K562 (cell line): ENCODE results near the gene AGPAT3. TPM values are rescaled to one million over a fixed set of nuclear protein-coding genes. Genes with fewer than 3 reads are reported as not detected.

Experiments used
- ATAC-seq: fragments of 200-7000 bp; cut with Tn5 transposase; 3 replicates; pipeline ENCODE4 v1.9.1; 2020; ENCODE audit warnings: moderate library complexity
- BruUV-seq: library from RNA; stranded (reverse); fragments of 400-500 nt; replicated peaks from 2 replicates; lab custom pipeline; 2021; lab: Mats Ljungman, UMichigan
- CTCF ChIA-PET: fragments of 300-600 bp; formaldehyde crosslinking; extraction: SDS; loops from one replicate; lab custom pipeline; 2021; ENCODE audit warnings: low intra/inter-chr PET ratio; lab: Yijun Ruan, JAX
- POLR2A ChIA-PET: fragments of 300-600, 350-650 bp; sonication (Branson Sonifier 250); formaldehyde crosslinking; extraction: SDS; loops from one replicate; lab custom pipeline; 2021; ENCODE audit warnings: antibody characterized with exemption, inconsistent platforms; lab: Yijun Ruan, JAX
- DNase-seq, 4 experiments: peaks; one replicate each; pipeline versions ENCODE4 v3.0.0 to v3.0.0-alpha.2; 2011 to 2018; ENCODE audit warnings: low spot score in 3 of 4, mixed read lengths in 3 of 4; ENCODE audit errors: extremely low read depth in 1 of 4
- FAIRE-seq: peaks from 2 replicates; lab custom pipeline; 2011; peaks lifted over from hg19 to GRCh38; lab: Jason Lieb, UNC
- H2AFZ ChIP-seq: 2 replicates; pipeline ENCODE4 v1.6.0; 2011; ENCODE audit warnings: low read depth, low read length, control low read depth, inconsistent platforms
- H3K27ac ChIP-seq: fragments of 200-600 bp; 3 replicates; pipeline ENCODE4 v1.8.0; 2011; ENCODE audit warnings: low read depth, mild to moderate bottlenecking, control low read depth, inconsistent platforms, low read length, moderate library complexity, mixed read lengths; ENCODE audit errors: extremely low read depth
- H3K27me3 ChIP-seq, 2 experiments: fragments of 300-600 bp in 1 of 2; 2 replicates in 1 of 2; 3 replicates in 1 of 2; pipeline versions ENCODE4 v1.6.0 to v1.8.0; 2011; ENCODE audit warnings: inconsistent platforms in 2 of 2, low read length in 2 of 2, mild to moderate bottlenecking in 1 of 2, mixed read lengths in 1 of 2, moderate library complexity in 1 of 2; ENCODE audit not compliant: control insufficient read depth in 2 of 2, insufficient read depth in 2 of 2
- H3K36me3 ChIP-seq: fragments of 300-600 bp; 3 replicates; pipeline ENCODE4 v1.8.0; 2011; ENCODE audit warnings: mild to moderate bottlenecking, low read length, inconsistent platforms; ENCODE audit not compliant: control insufficient read depth, insufficient read depth
- H3K4me1 ChIP-seq, 2 experiments: fragments of 200-600 bp in 1 of 2; replicated peaks in 1 of 2; 2 replicates in 1 of 2; 3 replicates in 1 of 2; pipeline versions ENCODE4 v1.5.1 to v1.8.0; 2011; ENCODE audit warnings: inconsistent platforms in 2 of 2, low read length in 2 of 2, mild to moderate bottlenecking in 1 of 2, mixed read lengths in 1 of 2, moderate library complexity in 1 of 2; ENCODE audit not compliant: control insufficient read depth in 2 of 2, insufficient read depth in 2 of 2
- H3K4me2 ChIP-seq: 2 replicates; pipeline ENCODE4 v1.6.1; 2011; ENCODE audit warnings: low read length, control low read depth, inconsistent platforms, mixed read lengths; ENCODE audit not compliant: insufficient read depth
- H3K4me3 ChIP-seq: fragments of 200-600 bp; sonication (generic), shearing (Covaris generic); 2 replicates; pipeline ENCODE4 v1.5.1; 2016; ENCODE audit warnings: control low read depth, inconsistent platforms
- H3K79me2 ChIP-seq: fragments of 200-600 bp; 3 replicates; pipeline ENCODE4 v1.8.0; 2011; ENCODE audit warnings: low read length, inconsistent platforms; ENCODE audit not compliant: control insufficient read depth, insufficient read depth
- H3K9ac ChIP-seq, 2 experiments: 2 replicates each; pipeline versions ENCODE4 v1.6.0 to v1.6.1; 2011; ENCODE audit warnings: low read depth in 2 of 2, low read length in 2 of 2, control low read depth in 1 of 2, inconsistent platforms in 1 of 2, mild to moderate bottlenecking in 1 of 2, mixed read lengths in 1 of 2; ENCODE audit not compliant: insufficient read depth in 1 of 2
- H3K9me1 ChIP-seq: one replicate; pipeline ENCODE4 v1.6.0; 2011; ENCODE audit warnings: inconsistent platforms, mild to moderate bottlenecking, low read length, moderate library complexity; ENCODE audit not compliant: control insufficient read depth, insufficient read depth
- H3K9me3 ChIP-seq: replicated peaks from 2 replicates; pipeline ENCODE4 v1.5.1; 2011; ENCODE audit warnings: low read depth, low read length, inconsistent platforms; ENCODE audit not compliant: control insufficient read depth, insufficient read depth
- H4K20me1 ChIP-seq: replicated peaks from 2 replicates; pipeline ENCODE4 v1.6.1; 2011; ENCODE audit warnings: low read length, inconsistent platforms, mixed read lengths; ENCODE audit not compliant: control insufficient read depth, insufficient read depth
- ATF1 ChIP-seq, 2 experiments: fragments of 450-650 bp in 1 of 2; IDR thresholded peaks; 2 replicates each; pipeline ENCODE4 v1.6.1; 2016; ENCODE audit warnings: missing compliant biosample characterization in 1 of 2, missing genetic modification characterization in 1 of 2
- EHMT2 ChIP-seq: fragments of 450-650 bp; IDR thresholded peaks from 2 replicates; pipeline ENCODE4 v1.6.1; 2018; ENCODE audit warnings: antibody characterized with exemption
- FOXA3 ChIP-seq, 2 experiments: fragments of 450-650 bp in 1 of 2; sonication (generic) in 1 of 2; formaldehyde crosslinking; IDR thresholded peaks in 1 of 2; conservative IDR thresholded peaks in 1 of 2; 2 replicates each; pipeline versions ENCODE4 v1.4.0 to v1.8.0; 2020 to 2022; ENCODE audit warnings: mild to moderate bottlenecking in 2 of 2, missing genetic modification reagents in 1 of 2
- MED1 ChIP-seq: sonication (generic); formaldehyde crosslinking; IDR thresholded peaks from 2 replicates; pipeline ENCODE4 v1.8.1; 2023; ENCODE audit warnings: missing genetic modification reagents, borderline replicate concordance
- NBN ChIP-seq: fragments of 450-650 bp; IDR thresholded peaks from 2 replicates; pipeline ENCODE4 v1.6.1; 2016; ENCODE audit warnings: low read depth, mild to moderate bottlenecking
- NFE2L1 ChIP-seq: fragments of 450-650 bp; IDR thresholded peaks from 2 replicates; pipeline ENCODE4 v1.6.1; 2016; ENCODE audit warnings: missing genetic modification characterization, low read depth, mild to moderate bottlenecking, missing compliant biosample characterization, moderate library complexity, borderline replicate concordance
- NR4A1 ChIP-seq, 2 experiments: fragments of 250-450 bp in 1 of 2; fragments of 450-650 bp in 1 of 2; sonication (Bioruptor Pico) in 1 of 2; IDR thresholded peaks; 2 replicates each; pipeline versions ENCODE4 v1.4.0 to v1.6.1; 2016 to 2020; ENCODE audit warnings: mild to moderate bottlenecking in 2 of 2, missing compliant biosample characterization in 1 of 2, missing genetic modification characterization in 1 of 2, moderate library complexity in 1 of 2
- PTBP1 ChIP-seq: fragments of 200-400 bp; formaldehyde crosslinking; IDR thresholded peaks from 2 replicates; pipeline ENCODE4 v1.6.1; 2017; ENCODE audit warnings: low read depth, low read length
- SAP30 ChIP-seq: fragments of 200-600 bp; sonication (generic); IDR thresholded peaks from 2 replicates; pipeline ENCODE4 v1.6.1; 2012; ENCODE audit warnings: borderline replicate concordance, low read depth, mild to moderate bottlenecking, moderate library complexity, low read length, control low read depth, inconsistent platforms; ENCODE audit not compliant: insufficient read depth, poor library complexity, severe bottlenecking
- SNRNP70 ChIP-seq: fragments of 200-400 bp; formaldehyde crosslinking; optimal IDR thresholded peaks from 2 replicates; pipeline ENCODE3; 2017; ENCODE audit warnings: low read depth, low read length
- SRSF7 ChIP-seq: fragments of 200-400 bp; formaldehyde crosslinking; optimal IDR thresholded peaks from 2 replicates; pipeline ENCODE3; 2017; ENCODE audit warnings: mild to moderate bottlenecking, low read depth, low read length
- TAL1 ChIP-seq: fragments of 450-650 bp; IDR thresholded peaks from 2 replicates; pipeline ENCODE4 v1.6.1; 2016; ENCODE audit warnings: mild to moderate bottlenecking
- ZNF740 ChIP-seq, 3 experiments: fragments of 200-800 bp in 1 of 3; sonication (Bioruptor generic) in 1 of 3; sonication (generic) in 1 of 3; formaldehyde crosslinking in 1 of 3; IDR thresholded peaks; 2 replicates each; pipeline versions ENCODE4 v1.6.1 to v1.8.0; 2016 to 2022; ENCODE audit warnings: mild to moderate bottlenecking in 2 of 3, missing compliant biosample characterization in 2 of 3, missing genetic modification characterization in 2 of 3, missing genetic modification reagents in 1 of 3
- WGBS: fragments of 100-300 bp; shearing (Covaris generic); methylation state at CpG from one replicate; pipeline ENCODE4 v1.1.6; 2016; ENCODE audit warnings: low coverage, mixed read lengths; ENCODE audit not compliant: insufficient coverage; ENCODE audit errors: missing lambda C conversion rate; 5-methylcytosine and 5-hydroxymethylcytosine counted together
- in situ Hi-C: fragments of 300-500 bp; cut with MboI; formaldehyde crosslinking; loops from 4 replicates; pipeline ENCODE4 v1.15.0; 2018; ENCODE audit warnings: inconsistent platforms, mixed read lengths
- intact Hi-C: fragments of 100-400 bp; cut with micrococcal nuclease; formaldehyde crosslinking; loops from 2 replicates; pipeline ENCODE4 v1.14.2; 2022
- polyA plus RNA-seq, 8 experiments: library from polyadenylated mRNA; depleted of rRNA in 4 of 8; stranded (reverse) in 5 of 8; unstranded in 3 of 8; fragments of >200 nt; fragmentation: Nextera tagmentation in 2 of 8; fragmentation: Illumina TruSeq in 1 of 8; extraction: Ambion mirVana in 2 of 8; extraction: Trizol in 1 of 8; gene quantifications; 2 replicates each; pipeline versions ENCODE4 v1.2.1 to v1.2.3, GENCODE V29; 2011 to 2014; ENCODE audit warnings: inconsistent platforms in 1 of 8, missing spikeins in 1 of 8
- total RNA-seq, 7 experiments: library from RNA; depleted of rRNA in 6 of 7; stranded (reverse); fragments of >200 nt in 6 of 7; fragmentation: Illumina TruSeq in 2 of 7; extraction: Trizol in 2 of 7; gene quantifications; 2 replicates each; pipeline versions ENCODE4 v1.2.1 to v1.2.3, GENCODE V29; 2011 to 2021; ENCODE audit warnings: low replicate concordance in 1 of 7
- TF ChIP-seq, protein P1 (sequence below), 2 experiments: fragments of 450-650 bp in 1 of 2; IDR thresholded peaks; 2 replicates each; pipeline ENCODE4 v1.6.1; 2011 to 2017; ENCODE audit warnings: low read depth in 2 of 2, antibody characterized with exemption in 1 of 2, borderline replicate concordance in 1 of 2, low read length in 1 of 2, mild to moderate bottlenecking in 1 of 2, mixed read lengths in 1 of 2; ENCODE audit not compliant: control insufficient read depth in 1 of 2

Gene AGPAT3
- total and polyA plus RNA-seq, 9 of the 15 experiments (the other 6 are each of a cell fraction or from before 2014, with no cell fraction given), result 1.5 to 88.4 (median 35.7) TPM

DNA sequence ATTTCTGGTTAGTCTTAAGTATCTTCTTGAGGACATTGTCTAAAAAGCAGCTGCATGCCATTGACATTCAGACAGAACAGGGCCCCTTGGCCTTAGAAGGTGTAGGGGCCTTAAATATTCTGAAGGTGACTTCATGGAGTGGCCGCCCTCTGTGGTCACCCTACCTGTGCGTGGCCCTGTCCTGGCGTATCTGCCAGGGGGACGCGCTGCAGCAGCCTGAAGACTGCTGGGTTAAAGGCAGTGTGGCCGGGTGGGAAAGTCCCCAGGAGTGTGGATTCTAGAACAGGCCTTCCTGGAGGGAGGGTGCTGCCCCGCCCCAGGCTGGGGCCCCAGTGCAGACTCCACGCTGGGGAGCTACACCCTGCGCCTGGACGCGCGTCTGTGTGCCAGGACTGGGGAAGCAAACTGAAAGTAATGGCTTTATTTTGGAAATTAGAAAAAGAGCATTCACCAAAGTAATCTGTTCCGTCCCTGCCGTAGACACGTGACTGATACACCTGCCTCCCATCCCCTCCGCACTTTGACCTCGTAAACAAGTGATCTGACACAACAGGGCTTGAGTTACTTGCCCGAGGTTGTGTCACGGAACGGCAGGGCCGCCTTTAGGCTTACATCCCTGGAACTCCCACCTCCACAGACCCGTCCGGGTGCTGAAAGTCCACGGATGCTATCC is 1.8 kb downstream of the AGPAT3 start (continued):
- TF ChIP-seq, protein P1, sequence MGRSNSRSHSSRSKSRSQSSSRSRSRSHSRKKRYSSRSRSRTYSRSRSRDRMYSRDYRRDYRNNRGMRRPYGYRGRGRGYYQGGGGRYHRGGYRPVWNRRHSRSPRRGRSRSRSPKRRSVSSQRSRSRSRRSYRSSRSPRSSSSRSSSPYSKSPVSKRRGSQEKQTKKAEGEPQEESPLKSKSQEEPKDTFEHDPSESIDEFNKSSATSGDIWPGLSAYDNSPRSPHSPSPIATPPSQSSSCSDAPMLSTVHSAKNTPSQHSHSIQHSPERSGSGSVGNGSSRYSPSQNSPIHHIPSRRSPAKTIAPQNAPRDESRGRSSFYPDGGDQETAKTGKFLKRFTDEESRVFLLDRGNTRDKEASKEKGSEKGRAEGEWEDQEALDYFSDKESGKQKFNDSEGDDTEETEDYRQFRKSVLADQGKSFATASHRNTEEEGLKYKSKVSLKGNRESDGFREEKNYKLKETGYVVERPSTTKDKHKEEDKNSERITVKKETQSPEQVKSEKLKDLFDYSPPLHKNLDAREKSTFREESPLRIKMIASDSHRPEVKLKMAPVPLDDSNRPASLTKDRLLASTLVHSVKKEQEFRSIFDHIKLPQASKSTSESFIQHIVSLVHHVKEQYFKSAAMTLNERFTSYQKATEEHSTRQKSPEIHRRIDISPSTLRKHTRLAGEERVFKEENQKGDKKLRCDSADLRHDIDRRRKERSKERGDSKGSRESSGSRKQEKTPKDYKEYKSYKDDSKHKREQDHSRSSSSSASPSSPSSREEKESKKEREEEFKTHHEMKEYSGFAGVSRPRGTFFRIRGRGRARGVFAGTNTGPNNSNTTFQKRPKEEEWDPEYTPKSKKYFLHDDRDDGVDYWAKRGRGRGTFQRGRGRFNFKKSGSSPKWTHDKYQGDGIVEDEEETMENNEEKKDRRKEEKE (IDR thresholded peaks at IDR 0.05; ENCODE audit: borderline replicate concordance in 1 of 2, control insufficient read depth in 1 of 2, low read depth in 2 of 2, low read length in 1 of 2), result no peak
- TF ChIP-seq PTBP1, result no peak
- no peak for TF ChIP-seq ATF1 (CRISPR knock-in tag; IDR thresholded peaks at IDR 0.05)
- peak; percentile 26; the same call in 1 of the 2 replicates for TF ChIP-seq ATF1 (tag; IDR thresholded peaks at IDR 0.05)
- TF ChIP-seq, all 486 proteins: peak for 31

DNA sequence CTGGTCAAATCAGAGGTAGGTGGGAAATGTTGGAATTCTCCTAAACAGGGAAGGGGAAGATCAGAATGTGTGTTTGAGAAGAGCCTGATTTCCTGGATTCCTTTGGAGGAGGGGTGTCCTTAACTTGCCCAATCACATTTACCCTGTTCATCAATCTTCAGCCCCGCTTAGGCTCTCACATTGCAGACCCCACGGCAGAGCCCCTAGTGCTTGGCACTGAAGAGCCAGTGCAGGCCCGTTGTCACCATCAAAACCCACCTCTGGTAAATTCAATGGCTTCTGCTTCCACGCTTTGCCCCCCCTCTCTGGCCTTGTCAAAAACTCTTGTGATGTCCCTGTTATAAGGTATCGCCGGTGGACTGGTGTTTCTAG is 2.3 kb downstream of the AGPAT3 start:
- WGBS, result 75% methylated on average over 6 of the region's 6 CpGs
- H3K27ac ChIP-seq, result no peak overlapping the region
- DNase-seq, result no peak
- H3K79me2 ChIP-seq, result peaks cover 74% of the 10 kb centered on the region
- H3K36me3 ChIP-seq, result peaks cover 49% of the 10 kb centered on the region
- no peak for ATAC-seq
- peak overlapping the region; percentile 86 for H3K4me2 ChIP-seq
- no peaks in the 10 kb centered on the region for H3K9me1 ChIP-seq
- POLR2A ChIA-PET, result interaction anchor here (1.6 to 4.1 kb wide), 3 partner anchors 13 to 27 kb away, joined by 4 to 20 read pairs (median 6); no protein-coding TSS in a partner anchor
- no peak overlapping the region for H2AFZ ChIP-seq
- no peaks in the 10 kb centered on the region for H3K9me3 ChIP-seq
- CTCF ChIA-PET, result no interaction called here
- peaks cover 22 to 41% of the 10 kb centered on the region in 2 experiments for H3K4me1 ChIP-seq
- intact Hi-C loops, result no loop called here
- no peaks in the 10 kb centered on the region for H3K27me3 ChIP-seq
- in situ Hi-C loops, result no loop called here
- FAIRE-seq, result peak; percentile 32
- no peaks in the 10 kb centered on the region for H4K20me1 ChIP-seq
- H3K4me3 ChIP-seq, result no peak overlapping the region
- H3K9ac ChIP-seq, result peak overlapping the region; percentile 86 to 94; a peak in 3 of 4 replicates
- BruUV-seq, result no TSS peak
- 0 out of 2 replicates have a peak, but pooled peaks have one; percentile 48 for TF ChIP-seq MED1 (CRISPR knock-in tag)
- 0 out of 4 replicates have a peak, but pooled peaks of 1 of the 2 experiments have one; percentile 3 for TF ChIP-seq FOXA3 (CRISPR knock-in tag; conservative IDR thresholded peaks at IDR 0.05 in 1 of 2, IDR thresholded peaks at IDR 0.05 in 1 of 2)
- peak; percentile 16 for TF ChIP-seq SNRNP70
- no peak for TF ChIP-seq NFE2L1 (tag)
- no peak for TF ChIP-seq EHMT2
- no peak for TF ChIP-seq SRSF7
- no peak for TF ChIP-seq NR4A1 (CRISPR knock-in tag; IDR thresholded peaks at IDR 0.05)
- no peak for TF ChIP-seq NR4A1 (tag; IDR thresholded peaks at IDR 0.05)
- TF ChIP-seq NBN, result no peak
- TF ChIP-seq ZNF740 (CRISPR knock-in tag; IDR thresholded peaks at IDR 0.05), result no peak
- TF ChIP-seq ZNF740 (tag; IDR thresholded peaks at IDR 0.05), result peak in 1 of 2 experiments; percentile 47; a peak in 1 of 4 replicates
- peak; percentile 28 for TF ChIP-seq SAP30
- TF ChIP-seq TAL1, result no peak
